ENCODE measurements around the gene RNF182. TPM values are rescaled to one million over a fixed set of nuclear protein-coding genes. Genes with fewer than 3 reads are reported as not detected.

RNF182 gene
- total RNA-seq, 3 donors from 2014 or later: 0.66 to 1.5 (median 0.80) TPM

- Histone ChIP-seq H3K36me3 (no peaks in the 10 kb centered on the region), H3K27ac (no peak overlapping the region), H3K4me3 (no peak overlapping the region), H3K9me3 (no peaks in the 10 kb centered on the region), H3K27me3 (no peaks in the 10 kb centered on the region), H3K4me1 (no peaks in the 10 kb centered on the region)
- intact Hi-C loops (cut with DNase I; ENCODE audit: low total_unique reads): no loop called here
- TF ChIP-seq CTCF (IDR thresholded peaks at IDR 0.05) (no peak), POLR2A (IDR thresholded peaks at IDR 0.05) (no peak), POLR2AphosphoS5 (IDR thresholded peaks at IDR 0.05) (no peak)
- DNase-seq (ENCODE audit: low spot score in 2 of 2): no peak
Observed at GRCh38 chr6:13941902-13942301, 17.1 kb downstream of the RNF182 start.

GRCh38 chr6:13943943-13944342 lies 19.2 kb downstream of the RNF182 start:
- TF ChIP-seq POLR2AphosphoS5 (IDR thresholded peaks at IDR 0.05) (no peak), POLR2A (IDR thresholded peaks at IDR 0.05) (no peak), CTCF (IDR thresholded peaks at IDR 0.05) (no peak)
- Histone ChIP-seq H3K9me3 (no peaks in the 10 kb centered on the region), H3K4me3 (no peak overlapping the region), H3K36me3 (no peaks in the 10 kb centered on the region), H3K27me3 (no peaks in the 10 kb centered on the region), H3K4me1 (no peaks in the 10 kb centered on the region), H3K27ac (no peak overlapping the region)
- intact Hi-C loops (cut with DNase I; ENCODE audit: low total_unique reads): no loop called here
- DNase-seq (ENCODE audit: low spot score in 2 of 2): no peak

GRCh38 chr6:13946506-13946905 lies 21.8 kb downstream of the RNF182 start:
- intact Hi-C loops (cut with DNase I; ENCODE audit: low total_unique reads): no loop called here

GRCh38 chr6:13947611-13948178 lies 22.9 kb downstream of the RNF182 start:
- Histone ChIP-seq H3K4me1 (no peaks in the 10 kb centered on the region), H3K9me3 (no peaks in the 10 kb centered on the region), H3K36me3 (no peaks in the 10 kb centered on the region), H3K27ac (no peak overlapping the region), H3K27me3 (no peaks in the 10 kb centered on the region), H3K4me3 (no peak overlapping the region)
- intact Hi-C loops (cut with DNase I; ENCODE audit: low total_unique reads): no loop called here
- DNase-seq (ENCODE audit: low spot score in 2 of 2): no peak
- no peak for TF ChIP-seq CTCF (IDR thresholded peaks at IDR 0.05)
- TF ChIP-seq POLR2AphosphoS5 (IDR thresholded peaks at IDR 0.05): no peak
- no peak for TF ChIP-seq POLR2A (IDR thresholded peaks at IDR 0.05)

More at GRCh38 chr6:13946506-13946905, 21.8 kb downstream of the RNF182 start:
- Histone ChIP-seq H3K9me3 (no peaks in the 10 kb centered on the region), H3K27ac (no peak overlapping the region), H3K4me3 (no peak overlapping the region), H3K36me3 (no peaks in the 10 kb centered on the region), H3K27me3 (no peaks in the 10 kb centered on the region), H3K4me1 (no peaks in the 10 kb centered on the region)
- DNase-seq (ENCODE audit: low spot score in 2 of 2): no peak
- no peak for TF ChIP-seq CTCF (IDR thresholded peaks at IDR 0.05)
- no peak for TF ChIP-seq POLR2A (IDR thresholded peaks at IDR 0.05)
- no peak for TF ChIP-seq POLR2AphosphoS5 (IDR thresholded peaks at IDR 0.05)

- no peak overlapping the region for H3K4me3 ChIP-seq
- TF ChIP-seq CTCF (IDR thresholded peaks at IDR 0.05) (no peak), POLR2AphosphoS5 (IDR thresholded peaks at IDR 0.05) (no peak), POLR2A (IDR thresholded peaks at IDR 0.05) (no peak)
- H3K9me3 ChIP-seq: no peaks in the 10 kb centered on the region
- no peaks in the 10 kb centered on the region for H3K27me3 ChIP-seq
- no peaks in the 10 kb centered on the region for H3K36me3 ChIP-seq
- H3K4me1 ChIP-seq: no peaks in the 10 kb centered on the region
- no peak for DNase-seq (ENCODE audit: low spot score in 2 of 2)
- intact Hi-C loops (cut with DNase I; ENCODE audit: low total_unique reads): no loop called here
- H3K27ac ChIP-seq: no peak overlapping the region
Observed at GRCh38 chr6:13952101-13952500, 27.3 kb downstream of the RNF182 start.
